Measurements from ENCODE around the gene UGGT1. TPM values are rescaled to one million over a fixed set of nuclear protein-coding genes. Genes with fewer than 3 reads are reported as not detected.
"Not testable (repeated sequence)": the region's sequence is repeated elsewhere in the genome, so short reads cannot be mapped to it uniquely, and the experiment has no call there.

Gene UGGT1
- total and polyA plus RNA-seq, 3 donors from 2014 or later: 17.5 to 71.6 (median 40.5) TPM

- 86 to 87% methylated on average over 6 of the region's 6 CpGs for WGBS, 2 donors
- Histone ChIP-seq H3K4me3 (no peak overlapping the region), H3K4me1 (no peaks in the 10 kb centered on the region), H3K27ac (no peak overlapping the region), H3K9me3 (no peaks in the 10 kb centered on the region), H3K27me3 (no peaks in the 10 kb centered on the region), H3K36me3 (ENCODE audit: low read depth, missing control alignments) (no peaks in the 10 kb centered on the region)
- DNase-seq: no peak
- intact Hi-C loops (cut with DNase I; ENCODE audit: low total_unique reads): no loop called here
- no peak for TF ChIP-seq CTCF (IDR thresholded peaks at IDR 0.05)
- no peak for TF ChIP-seq POLR2A (IDR thresholded peaks at IDR 0.05)
Measured at GRCh38 chr2:128170776-128171175, 79.8 kb downstream of the UGGT1 start.

GRCh38 chr2:128172191-128172590 is 81.2 kb downstream of the UGGT1 start:
- no peak overlapping the region for H3K27ac ChIP-seq
- H3K4me3 ChIP-seq: no peak overlapping the region
- no peaks in the 10 kb centered on the region for H3K27me3 ChIP-seq
- H3K9me3 ChIP-seq: no peaks in the 10 kb centered on the region
- no peaks in the 10 kb centered on the region for H3K4me1 ChIP-seq
- H3K36me3 ChIP-seq (ENCODE audit: low read depth, missing control alignments): no peaks in the 10 kb centered on the region
- DNase-seq: no peak
- intact Hi-C loops (cut with DNase I; ENCODE audit: low total_unique reads): no loop called here
- TF ChIP-seq POLR2A (IDR thresholded peaks at IDR 0.05) (no peak), CTCF (IDR thresholded peaks at IDR 0.05) (no peak)
- WGBS, 2 donors: 84 to 87% methylated on average over 5 of the region's 5 CpGs

GRCh38 chr2:128174067-128174466 is 83.1 kb downstream of the UGGT1 start:
- DNase-seq; H3K9me3 ChIP-seq; H3K27me3 ChIP-seq; intact Hi-C loops (cut with DNase I; ENCODE audit: low total_unique reads); H3K27ac ChIP-seq; H3K36me3 ChIP-seq (ENCODE audit: low read depth, missing control alignments); H3K4me3 ChIP-seq; H3K4me1 ChIP-seq: not testable (repeated sequence)
- WGBS, 2 donors: 89 to 93% methylated on average over 4 of the region's 4 CpGs

GRCh38 chr2:128177315-128177714 is 86.3 kb downstream of the UGGT1 start:
- H3K4me1 ChIP-seq: no peaks in the 10 kb centered on the region
- DNase-seq: no peak
- no peaks in the 10 kb centered on the region for H3K27me3 ChIP-seq
- no peaks in the 10 kb centered on the region for H3K9me3 ChIP-seq
- H3K4me3 ChIP-seq: no peak overlapping the region
- intact Hi-C loops (cut with DNase I; ENCODE audit: low total_unique reads): no loop called here
- WGBS, 2 donors: 94 to 100% methylated on average over 3 of the region's 3 CpGs
- H3K36me3 ChIP-seq (ENCODE audit: low read depth, missing control alignments): no peaks in the 10 kb centered on the region
- no peak overlapping the region for H3K27ac ChIP-seq
- TF ChIP-seq CTCF (IDR thresholded peaks at IDR 0.05) (no peak), POLR2A (IDR thresholded peaks at IDR 0.05) (no peak)

- no peak overlapping the region for H3K27ac ChIP-seq
- H3K4me1 ChIP-seq: no peaks in the 10 kb centered on the region
- TF ChIP-seq CTCF (IDR thresholded peaks at IDR 0.05): no peak
- TF ChIP-seq POLR2A (IDR thresholded peaks at IDR 0.05): no peak
- WGBS, 2 donors: 89 to 90% methylated on average over 8 of the region's 8 CpGs
- no peak overlapping the region for H3K4me3 ChIP-seq
- no peaks in the 10 kb centered on the region for H3K27me3 ChIP-seq
- no peaks in the 10 kb centered on the region for H3K9me3 ChIP-seq
- no peaks in the 10 kb centered on the region for H3K36me3 ChIP-seq (ENCODE audit: low read depth, missing control alignments)
- no peak for DNase-seq
- intact Hi-C loops (cut with DNase I; ENCODE audit: low total_unique reads): no loop called here
Measured at GRCh38 chr2:128178149-128178649, 87.2 kb downstream of the UGGT1 start.

Measured in testis (tissue), 3 donors.